IPS DF 19.7 (cell line): ENCODE data around the gene USP49.

Source experiments
- DNase-seq: peaks from one replicate; pipeline ENCODE4 v3.0.0-alpha.2; 2013; ENCODE audit warnings: low read depth, low spot score

Gene USP49

GRCh38 chr6:41874741-41875140 lies 20.4 kb downstream of the USP49 start:
- no peak for DNase-seq

GRCh38 chr6:41872147-41872546 lies 23.0 kb downstream of the USP49 start:
- DNase-seq, result no peak

- DNase-seq, result no peak
Measured at GRCh38 chr6:41871691-41872090, 23.5 kb downstream of the USP49 start.

- no peak for DNase-seq
Measured at GRCh38 chr6:41859356-41859755, 35.8 kb downstream of the USP49 start.

- DNase-seq, result no peak
Measured at GRCh38 chr6:41858703-41859102, 36.5 kb downstream of the USP49 start.

GRCh38 chr6:41850861-41851260 lies 44.3 kb downstream of the USP49 start:
- DNase-seq, result no peak

GRCh38 chr6:41846666-41847237 lies 48.4 kb downstream of the USP49 start:
- no peak for DNase-seq

- no peak for DNase-seq
Measured at GRCh38 chr6:41843178-41843577, 52.0 kb downstream of the USP49 start.

- DNase-seq, result no peak
Measured at GRCh38 chr6:41840326-41840725, 54.8 kb downstream of the USP49 start.

- no peak for DNase-seq
Measured at GRCh38 chr6:41836660-41837052, 58.5 kb downstream of the USP49 start.

GRCh38 chr6:41836022-41836659 lies 59.0 kb downstream of the USP49 start:
- DNase-seq, result no peak

- no peak for DNase-seq
Measured at GRCh38 chr6:41832263-41832662, 62.9 kb downstream of the USP49 start.

- no peak for DNase-seq
Measured at GRCh38 chr6:41826343-41827022, 68.7 kb downstream of the USP49 start.

- DNase-seq, result no peak
Measured at GRCh38 chr6:41824571-41825569, 70.3 kb downstream of the USP49 start.

- no peak for DNase-seq
Measured at GRCh38 chr6:41823178-41823577, 72.0 kb downstream of the USP49 start.

- DNase-seq, result no peak
Measured at GRCh38 chr6:41822021-41822420, 73.2 kb downstream of the USP49 start.

GRCh38 chr6:41821266-41821665 lies 73.9 kb downstream of the USP49 start:
- no peak for DNase-seq

- no peak for DNase-seq
Measured at GRCh38 chr6:41818271-41819054, 76.7 kb downstream of the USP49 start.

- no peak for DNase-seq
Measured at GRCh38 chr6:41815587-41815986, 79.6 kb downstream of the USP49 start.

GRCh38 chr6:41814629-41815028 lies 80.5 kb downstream of the USP49 start:
- DNase-seq, result no peak

GRCh38 chr6:41813956-41814355 lies 81.2 kb downstream of the USP49 start:
- DNase-seq, result no peak
